Nephron progenitor cell (in vitro differentiated cells): ENCODE data around the gene KLF1.

Source experiments
- DNase-seq: peaks from one replicate; pipeline ENCODE4 v3.0.0; 2021
- H3K27ac Mint-ChIP-seq: 2 replicates; pipeline ENCODE4 v1.8.0; 2021; ENCODE audit warnings: mild to moderate bottlenecking, moderate library complexity, mixed read lengths
- H3K27me3 Mint-ChIP-seq: 2 replicates; pipeline ENCODE4 v1.8.0; 2021; ENCODE audit warnings: mild to moderate bottlenecking, low read depth, mixed read lengths; ENCODE audit not compliant: poor library complexity
- H3K36me3 Mint-ChIP-seq: 2 replicates; pipeline ENCODE4 v1.8.0; 2021; ENCODE audit warnings: low read depth, mixed read lengths
- H3K4me1 Mint-ChIP-seq: 2 replicates; pipeline ENCODE4 v1.8.0; 2021; ENCODE audit warnings: mixed read lengths
- H3K4me3 Mint-ChIP-seq: 2 replicates; pipeline ENCODE4 v1.8.0; 2021; ENCODE audit warnings: mild to moderate bottlenecking, moderate library complexity, mixed read lengths
- H3K9me3 Mint-ChIP-seq: 2 replicates; pipeline ENCODE4 v1.8.0; 2021; ENCODE audit warnings: mild to moderate bottlenecking, moderate library complexity, mixed read lengths
- CTCF ChIP-seq: fragments of 200-600 bp; sonication (generic); IDR thresholded peaks from 2 replicates; pipeline ENCODE4 v1.5.0; 2021; ENCODE audit warnings: antibody characterized with exemption

Gene KLF1

GRCh38 chr19:12843328-12843727, 43.7 kb downstream of the KLF1 start:
- no peaks in the 10 kb centered on the region for H3K9me3 Mint-ChIP-seq
- H3K36me3 Mint-ChIP-seq = no peaks in the 10 kb centered on the region
- no peak for DNase-seq
- TF ChIP-seq CTCF = no peak
- H3K4me3 Mint-ChIP-seq = no peak overlapping the region
- H3K27ac Mint-ChIP-seq = no peak overlapping the region
- H3K27me3 Mint-ChIP-seq = peaks cover 32% of the 10 kb centered on the region
- peaks cover 57% of the 10 kb centered on the region for H3K4me1 Mint-ChIP-seq

GRCh38 chr19:12842511-12842910, 44.5 kb downstream of the KLF1 start:
- TF ChIP-seq CTCF = no peak
- Mint-ChIP-seq H3K4me1 (peaks cover 61% of the 10 kb centered on the region), H3K9me3 (no peaks in the 10 kb centered on the region), H3K4me3 (no peak overlapping the region), H3K27ac (no peak overlapping the region), H3K36me3 (no peaks in the 10 kb centered on the region), H3K27me3 (peaks cover 33% of the 10 kb centered on the region)
- no peak for DNase-seq

- Mint-ChIP-seq H3K27me3 (peaks cover 45% of the 10 kb centered on the region), H3K27ac (peak overlapping the region; percentile 87), H3K36me3 (no peaks in the 10 kb centered on the region), H3K9me3 (no peaks in the 10 kb centered on the region), H3K4me1 (peaks cover 51% of the 10 kb centered on the region), H3K4me3 (peak overlapping the region; percentile 81)
- peak; percentile 94 for DNase-seq
- no peak for TF ChIP-seq CTCF
Measured at GRCh38 chr19:12841094-12841493, 45.9 kb downstream of the KLF1 start.

GRCh38 chr19:12840091-12841079, 46.6 kb downstream of the KLF1 start:
- H3K9me3 Mint-ChIP-seq = no peaks in the 10 kb centered on the region
- DNase-seq = peak; percentile 98
- no peak for TF ChIP-seq CTCF
- peaks cover 52% of the 10 kb centered on the region for H3K27me3 Mint-ChIP-seq
- H3K36me3 Mint-ChIP-seq = no peaks in the 10 kb centered on the region
- peaks cover 50% of the 10 kb centered on the region for H3K4me1 Mint-ChIP-seq
- H3K27ac Mint-ChIP-seq = peak overlapping the region; percentile 87
- H3K4me3 Mint-ChIP-seq = peak overlapping the region; percentile 81

GRCh38 chr19:12838886-12839756, 47.9 kb downstream of the KLF1 start:
- no peak for TF ChIP-seq CTCF
- no peaks in the 10 kb centered on the region for H3K36me3 Mint-ChIP-seq
- no peaks in the 10 kb centered on the region for H3K9me3 Mint-ChIP-seq
- no peak overlapping the region for H3K27ac Mint-ChIP-seq
- H3K4me3 Mint-ChIP-seq = peak overlapping the region; percentile 87
- H3K4me1 Mint-ChIP-seq = peaks cover 51% of the 10 kb centered on the region
- no peak for DNase-seq
- peaks cover 64% of the 10 kb centered on the region for H3K27me3 Mint-ChIP-seq
